Spleen (tissue), 11 donors: ENCODE data around the gene MATN1. TPM values are rescaled to one million over a fixed set of nuclear protein-coding genes. Genes with fewer than 3 reads are reported as not detected.

Experiments used
- DNase-seq: peaks from one replicate; pipeline ENCODE4 v3.0.0-alpha.2; 2020
- H3K27ac ChIP-seq, 8 donors: fragments of 200-600 bp; sonication (generic) in 7 of 8; 1 replicate in 4 of 8; 2 replicates in 4 of 8; pipeline versions ENCODE4 v1.5.0 to v1.8.0; 2016 to 2021; ENCODE audit warnings: inconsistent platforms in 4 of 8, mild to moderate bottlenecking in 4 of 8, moderate library complexity in 1 of 8
- H3K27me3 ChIP-seq, 7 donors: fragments of 200-600 bp; sonication (generic) in 6 of 7; replicated peaks in 1 of 7; 1 replicate in 4 of 7; 2 replicates in 3 of 7; pipeline versions ENCODE4 v1.5.0 to v1.8.0; 2016 to 2021; ENCODE audit warnings: inconsistent platforms in 3 of 7, mild to moderate bottlenecking in 1 of 7
- H3K36me3 ChIP-seq, 6 donors: fragments of 200-600 bp; sonication (generic) in 5 of 6; 1 replicate in 4 of 6; 2 replicates in 2 of 6; pipeline versions ENCODE4 v1.5.0 to v1.8.0; 2016 to 2021; ENCODE audit warnings: inconsistent platforms in 2 of 6
- H3K4me1 ChIP-seq, 6 donors: fragments of 200-600 bp; sonication (generic) in 5 of 6; 1 replicate in 3 of 6; 2 replicates in 3 of 6; pipeline versions ENCODE4 v1.5.0 to v1.8.0; 2016 to 2021; ENCODE audit warnings: inconsistent platforms in 3 of 6
- H3K4me3 ChIP-seq, 8 donors: fragments of 200-600 bp; sonication (generic) in 7 of 8; 1 replicate in 4 of 8; 2 replicates in 4 of 8; pipeline versions ENCODE4 v1.5.0 to v1.8.0; 2016 to 2021; ENCODE audit warnings: inconsistent platforms in 4 of 8, mild to moderate bottlenecking in 4 of 8, moderate library complexity in 2 of 8
- H3K9me3 ChIP-seq, 8 donors: fragments of 200-600 bp; sonication (generic) in 7 of 8; 1 replicate in 4 of 8; 2 replicates in 4 of 8; pipeline versions ENCODE4 v1.5.0 to v1.8.0; 2016 to 2021; ENCODE audit warnings: inconsistent platforms in 4 of 8
- POLR2A ChIP-seq, 3 donors: fragments of 450-650 bp; IDR thresholded peaks; one replicate each; pipeline ENCODE4 v1.5.1; 2017; ENCODE audit warnings: antibody characterized with exemption in 3 of 3, mild to moderate bottlenecking in 1 of 3
- POLR2AphosphoS5 ChIP-seq, 3 donors: sonication (generic); formaldehyde crosslinking; IDR thresholded peaks; one replicate each; pipeline ENCODE4 v1.5.1; 2017; ENCODE audit warnings: antibody characterized with exemption in 3 of 3
- WGBS, 5 donors: extraction: QIAGEN DNeasy Blood & Tissue Kit in 3 of 5; methylation state at CpG; one replicate each; pipeline versions ENCODE4 v1.1.5 to v1.1.7; 2013 to 2018; 5-methylcytosine and 5-hydroxymethylcytosine counted together
- intact Hi-C: fragments of 100-400 bp; cut with DNase I; formaldehyde crosslinking; loops from one replicate; pipeline ENCODE4 v1.15.0; 2023; ENCODE audit warnings: low total_unique reads
- polyA plus RNA-seq, 3 donors: library from polyadenylated mRNA; stranded (reverse); fragments of 200-250 nt; gene quantifications; one replicate each; pipeline ENCODE4 v1.2.1, GENCODE V29; 2013
- total RNA-seq, 7 donors: library from RNA; depleted of rRNA in 3 of 7; stranded (reverse); fragments of >200 nt in 3 of 7; fragmentation: NEBNext Ultra II Directional in 4 of 7; extraction: Animal tissue kit (Norgen Biotek cat#: 25700) in 4 of 7; gene quantifications; one replicate each; pipeline versions ENCODE4 v1.1.0 to v1.2.1, GENCODE V29; 2016 to 2021
- TF ChIP-seq, protein P1 (sequence below), 11 experiments: fragments of 200-600 bp in 7 of 11; fragments of 450-650 bp in 4 of 11; sonication (generic) in 4 of 11; IDR thresholded peaks in 8 of 11; conservative IDR thresholded peaks in 3 of 11; 1 replicate in 7 of 11; 2 replicates in 4 of 11; pipeline versions ENCODE4 v1.4.0 to v1.8.0; 2016 to 2021; ENCODE audit warnings: antibody characterized with exemption in 11 of 11, inconsistent platforms in 4 of 11, mild to moderate bottlenecking in 1 of 11
- donor health status: healthy with polysubstance abuse.
- donor health status: DM: no; HTN: no; CAD: no; lungs with moderate emphysema.
- donor health status: DM: no; HTN: no; CAD: no.
- donor health status: Bipolar disorder and iron deficiency.
- donor health status: healthy.
- donor health status: DM: no; HTN: no; CAD: no.
- donor health status: DM: yes; HTN: yes; CAD: no.

MATN1 gene
- total and polyA plus RNA-seq, 10 donors = 0.04 to 1.1 (median 0.54) TPM; not detected in 1

DNA sequence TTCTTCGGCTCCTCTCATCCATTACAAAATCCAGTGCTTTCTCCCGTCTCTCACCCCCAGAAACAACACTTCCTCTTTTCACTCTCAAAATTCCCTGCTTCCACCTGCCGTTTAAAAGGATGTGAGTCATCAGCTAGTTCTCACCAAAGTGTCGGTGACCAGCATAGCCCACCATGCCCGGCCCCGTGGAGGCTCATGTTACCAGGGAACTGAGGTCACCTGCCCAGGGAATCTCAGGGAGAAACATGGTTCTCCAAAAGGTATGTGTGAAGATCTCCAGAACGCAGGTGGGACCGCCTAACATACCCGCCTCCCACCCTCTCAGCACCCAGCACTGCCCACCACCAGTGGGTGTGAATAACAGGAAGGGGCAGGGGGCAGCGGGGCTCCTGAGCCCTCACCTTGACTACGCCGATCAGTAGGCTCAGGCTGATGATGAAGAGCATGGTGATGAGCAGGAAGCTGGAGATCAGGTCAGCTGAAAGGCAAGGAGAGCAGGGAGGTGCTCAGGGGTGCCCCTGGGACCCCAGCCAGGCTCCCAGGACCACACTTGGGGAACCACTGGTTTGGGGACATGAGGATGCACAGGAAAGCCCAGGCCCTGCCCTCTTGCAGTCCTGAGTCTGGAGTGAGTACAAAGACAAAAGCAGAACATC is 18.0 kb upstream of the MATN1 start:
- peaks cover 52 to 99% (median 69%) of the 10 kb centered on the region in 6 donors for H3K4me1 ChIP-seq
- WGBS, 5 donors = 40 to 50% (median 44%) methylated on average over 12 of the region's 12 CpGs
- H3K36me3 ChIP-seq = peaks cover 4 to 90% (median 62%) of the 10 kb centered on the region in 6 donors
- H3K27me3 ChIP-seq = no peaks in the 10 kb centered on the region
- H3K27ac ChIP-seq = peak overlapping the region; percentile 33 to 99 (median 81)
- H3K9me3 ChIP-seq = no peaks in the 10 kb centered on the region
- intact Hi-C loops = no loop called here
- peak overlapping the region in 1 of 8 donors; percentile 2 for H3K4me3 ChIP-seq
- TF ChIP-seq, protein P1, sequence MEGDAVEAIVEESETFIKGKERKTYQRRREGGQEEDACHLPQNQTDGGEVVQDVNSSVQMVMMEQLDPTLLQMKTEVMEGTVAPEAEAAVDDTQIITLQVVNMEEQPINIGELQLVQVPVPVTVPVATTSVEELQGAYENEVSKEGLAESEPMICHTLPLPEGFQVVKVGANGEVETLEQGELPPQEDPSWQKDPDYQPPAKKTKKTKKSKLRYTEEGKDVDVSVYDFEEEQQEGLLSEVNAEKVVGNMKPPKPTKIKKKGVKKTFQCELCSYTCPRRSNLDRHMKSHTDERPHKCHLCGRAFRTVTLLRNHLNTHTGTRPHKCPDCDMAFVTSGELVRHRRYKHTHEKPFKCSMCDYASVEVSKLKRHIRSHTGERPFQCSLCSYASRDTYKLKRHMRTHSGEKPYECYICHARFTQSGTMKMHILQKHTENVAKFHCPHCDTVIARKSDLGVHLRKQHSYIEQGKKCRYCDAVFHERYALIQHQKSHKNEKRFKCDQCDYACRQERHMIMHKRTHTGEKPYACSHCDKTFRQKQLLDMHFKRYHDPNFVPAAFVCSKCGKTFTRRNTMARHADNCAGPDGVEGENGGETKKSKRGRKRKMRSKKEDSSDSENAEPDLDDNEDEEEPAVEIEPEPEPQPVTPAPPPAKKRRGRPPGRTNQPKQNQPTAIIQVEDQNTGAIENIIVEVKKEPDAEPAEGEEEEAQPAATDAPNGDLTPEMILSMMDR (IDR thresholded peaks at IDR 0.05 in 8 of 11, conservative IDR thresholded peaks at IDR 0.05 in 3 of 11) = no peak
- peak; percentile 40 to 68 (median 60) for TF ChIP-seq POLR2AphosphoS5 (IDR thresholded peaks at IDR 0.05)
- peak; percentile 78 for DNase-seq

DNA sequence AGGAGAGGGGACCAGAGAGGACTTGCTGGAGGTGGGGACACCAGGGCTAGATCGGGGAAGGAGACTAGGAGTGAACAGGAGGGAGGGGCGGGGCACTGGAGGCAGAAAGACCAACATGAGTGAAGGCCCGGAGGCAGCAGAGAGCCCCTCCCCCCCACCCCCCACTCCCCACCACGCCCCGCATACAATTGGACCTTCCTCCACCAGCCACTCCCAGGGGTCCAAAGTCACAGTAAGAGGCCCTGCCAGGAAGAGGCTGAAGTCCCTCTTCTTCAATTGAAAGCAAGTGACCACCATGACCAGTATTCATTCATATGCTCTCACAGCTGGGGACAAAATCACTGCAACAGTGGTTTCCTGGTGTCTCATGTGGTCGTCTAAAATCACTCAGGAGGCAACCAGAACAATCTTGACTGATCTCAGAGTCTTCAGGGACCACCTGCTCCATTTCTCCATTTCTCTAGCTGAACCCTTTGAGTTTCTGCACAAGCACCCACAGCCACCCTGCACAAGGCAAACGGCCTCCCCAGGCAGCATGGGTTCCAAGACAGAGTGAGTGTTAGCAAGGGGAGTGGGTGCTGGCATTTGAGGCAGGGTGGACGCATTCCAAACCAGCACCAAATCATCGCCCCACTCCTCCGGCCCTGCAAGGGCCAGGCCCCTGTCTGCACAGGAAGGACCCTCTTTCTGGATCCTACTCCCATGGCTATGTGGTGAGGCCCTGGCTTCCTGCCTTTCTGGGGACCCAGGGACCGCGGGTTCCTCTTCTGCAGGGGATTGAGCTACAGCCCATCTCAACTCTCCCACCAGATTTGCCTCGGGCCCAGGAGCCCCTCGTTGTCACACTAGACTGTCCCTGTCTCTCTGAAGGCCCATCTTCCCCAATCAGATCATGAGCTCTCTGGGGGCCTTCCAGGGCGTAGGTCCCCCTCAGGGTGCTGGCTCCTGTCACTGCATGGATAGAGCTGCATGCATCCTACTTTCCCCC is 17.2 kb upstream of the MATN1 start:
- intact Hi-C loops = no loop called here
- no peak for DNase-seq
- Histone ChIP-seq H3K4me1 (peaks cover 44 to 95% (median 61%) of the 10 kb centered on the region in 6 donors), H3K4me3 (peak overlapping the region in 1 of 8 donors; percentile 2), H3K27ac (peak overlapping the region; percentile 9 to 99 (median 68)), H3K9me3 (no peaks in the 10 kb centered on the region), H3K36me3 (peaks cover 4 to 90% (median 70%) of the 10 kb centered on the region in 6 donors), H3K27me3 (no peaks in the 10 kb centered on the region)
- TF ChIP-seq POLR2A (IDR thresholded peaks at IDR 0.05) (no peak), POLR2AphosphoS5 (IDR thresholded peaks at IDR 0.05) (peak; percentile 20 to 47 (median 46))
- TF ChIP-seq, protein P1 (IDR thresholded peaks at IDR 0.05 in 8 of 11, conservative IDR thresholded peaks at IDR 0.05 in 3 of 11) = no peak
- 45 to 63% (median 52%) methylated on average over 11 to 15 of the region's 15 CpGs for WGBS, 5 donors

DNA sequence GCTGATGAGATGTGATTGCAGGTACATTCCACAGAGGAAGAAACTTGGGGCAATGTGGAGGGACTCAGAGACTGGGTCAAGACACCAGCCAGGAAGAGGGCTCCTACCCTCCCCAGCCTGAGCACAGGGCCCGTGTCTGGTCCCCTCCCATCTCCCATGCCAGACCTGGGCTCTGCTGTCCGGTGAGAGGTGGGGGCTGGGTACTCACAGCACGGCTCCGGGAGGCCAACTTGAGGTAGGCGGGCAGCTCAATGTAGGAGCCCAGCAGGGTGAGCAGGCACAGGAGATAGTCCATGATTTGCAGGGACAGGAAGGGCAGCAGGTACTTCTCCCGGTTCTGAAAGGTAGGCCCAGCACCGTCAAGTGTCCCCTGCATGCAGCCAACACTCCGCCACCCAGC is 16.2 kb upstream of the MATN1 start:
- WGBS, 5 donors = 89 to 95% (median 92%) methylated on average over 4 to 8 of the region's 8 CpGs
- DNase-seq = no peak
- Histone ChIP-seq H3K36me3 (peaks cover 4 to 94% (median 79%) of the 10 kb centered on the region in 6 donors), H3K4me3 (no peak overlapping the region), H3K27ac (peak overlapping the region in 4 of 8 donors; percentile 13 to 99 (median 99)), H3K9me3 (no peaks in the 10 kb centered on the region), H3K27me3 (no peaks in the 10 kb centered on the region), H3K4me1 (peaks cover 34 to 92% (median 51%) of the 10 kb centered on the region in 6 donors)
- TF ChIP-seq, protein P1 (IDR thresholded peaks at IDR 0.05 in 8 of 11, conservative IDR thresholded peaks at IDR 0.05 in 3 of 11) = no peak
- TF ChIP-seq POLR2A (IDR thresholded peaks at IDR 0.05) = no peak
- peak in 1 of 3 donors; percentile 65 for TF ChIP-seq POLR2AphosphoS5 (IDR thresholded peaks at IDR 0.05)
- intact Hi-C loops = no loop called here
